Keratinocyte (primary cell): Measurements from ENCODE around the gene RPS6KA5. TPM values are rescaled to one million over a fixed set of nuclear protein-coding genes. Genes with fewer than 3 reads are reported as not detected.

ENCODE experiments used
- DNase-seq: peaks from one replicate; pipeline ENCODE4 v3.0.0-alpha.2; 2011; ENCODE audit warnings: low read depth, missing footprints, low spot score
- FAIRE-seq: peaks from 2 replicates; lab custom pipeline; 2011; peaks lifted over from hg19 to GRCh38; lab: Jason Lieb, UNC
- H2AFZ ChIP-seq: 2 replicates; pipeline ENCODE4 v1.6.0; 2012; ENCODE audit warnings: low read length, control low read depth, inconsistent platforms; ENCODE audit not compliant: control insufficient read depth
- H3K27ac ChIP-seq: 2 replicates; pipeline ENCODE4 v1.5.1; 2011; ENCODE audit warnings: low read length; ENCODE audit not compliant: control insufficient read depth, insufficient read depth
- H3K27me3 ChIP-seq: 3 replicates; pipeline ENCODE4 v1.6.0; 2011; ENCODE audit warnings: low read length; ENCODE audit not compliant: control insufficient read depth, insufficient read depth; ENCODE audit errors: extremely low read depth
- H3K36me3 ChIP-seq, 2 experiments: 2 replicates in 1 of 2; 3 replicates in 1 of 2; pipeline ENCODE4 v1.5.1; 2011; ENCODE audit warnings: low read length in 2 of 2, mild to moderate bottlenecking in 1 of 2; ENCODE audit not compliant: control insufficient read depth in 2 of 2, insufficient read depth in 2 of 2; ENCODE audit errors: extremely low read depth in 1 of 2
- H3K4me1 ChIP-seq: 3 replicates; pipeline ENCODE4 v1.5.1; 2011; ENCODE audit warnings: low read length; ENCODE audit not compliant: control insufficient read depth, insufficient read depth; ENCODE audit errors: extremely low read depth
- H3K4me2 ChIP-seq: 3 replicates; pipeline ENCODE4 v1.6.0; 2011; ENCODE audit warnings: low read depth, low read length; ENCODE audit not compliant: control insufficient read depth, insufficient read depth; ENCODE audit errors: extremely low read depth
- H3K4me3 ChIP-seq, 3 experiments: fragments of 200-600 bp in 1 of 3; sonication (generic) in 1 of 3; 2 replicates in 2 of 3; 3 replicates in 1 of 3; pipeline ENCODE4 v1.5.1; 2011 to 2016; ENCODE audit warnings: low read length in 3 of 3, mild to moderate bottlenecking in 3 of 3, control low read depth in 2 of 3, inconsistent platforms in 1 of 3, low read depth in 1 of 3, mixed read lengths in 1 of 3, mixed run types in 1 of 3, moderate library complexity in 1 of 3; ENCODE audit not compliant: control insufficient read depth in 2 of 3, insufficient read depth in 2 of 3; ENCODE audit errors: extremely low read depth in 1 of 3
- H3K79me2 ChIP-seq: 2 replicates; pipeline ENCODE4 v1.6.0; 2012; ENCODE audit warnings: low read length; ENCODE audit not compliant: control insufficient read depth, insufficient read depth
- H3K9ac ChIP-seq: 3 replicates; pipeline ENCODE4 v1.6.0; 2011; ENCODE audit warnings: low read length; ENCODE audit not compliant: control insufficient read depth, insufficient read depth; ENCODE audit errors: extremely low read depth
- H3K9me1 ChIP-seq: 3 replicates; pipeline ENCODE4 v1.6.0; 2011; ENCODE audit warnings: low read length; ENCODE audit not compliant: control insufficient read depth, insufficient read depth; ENCODE audit errors: extremely low read depth
- H3K9me3 ChIP-seq: 2 replicates; pipeline ENCODE4 v1.5.1; 2012; ENCODE audit warnings: low read depth, low read length; ENCODE audit not compliant: control insufficient read depth
- H4K20me1 ChIP-seq: 3 replicates; pipeline ENCODE4 v1.6.0; 2011; ENCODE audit warnings: low read length; ENCODE audit not compliant: control insufficient read depth, insufficient read depth; ENCODE audit errors: extremely low read depth
- EZH2 ChIP-seq: IDR thresholded peaks from one replicate; pipeline ENCODE4 v1.6.1; 2012; ENCODE audit warnings: inconsistent platforms, mild to moderate bottlenecking, low read length, moderate library complexity
- dilution Hi-C: fragments of 300-500 bp; cut with MboI; formaldehyde crosslinking; loops from one replicate; pipeline ENCODE4 v1.7.0; 2020; ENCODE audit warnings: low sequenced_read_pairs; ENCODE audit not compliant: extremely low pct_ligation_motif_present
- polyA plus RNA-seq, 5 experiments: library from polyadenylated mRNA; depleted of rRNA in 3 of 5; stranded (reverse) in 3 of 5; stranded (forward) in 1 of 5; unstranded in 1 of 5; fragments of >200 nt; gene quantifications; 1 replicate in 1 of 5; 2 replicates in 3 of 5; 3 replicates in 1 of 5; pipeline versions ENCODE4 v1.2.1 to v1.2.3, GENCODE V29; 2011 to 2012; ENCODE audit warnings: missing spikeins in 2 of 5, low read depth in 1 of 5, low replicate concordance in 1 of 5
- TF ChIP-seq, protein P1 (sequence below), 3 experiments: IDR thresholded peaks in 1 of 3; conservative IDR thresholded peaks in 1 of 3; optimal IDR thresholded peaks in 1 of 3; 2 replicates in 2 of 3; 3 replicates in 1 of 3; pipeline versions ENCODE3 to v1.5.1; 2011; ENCODE audit warnings: low read length in 3 of 3, mild to moderate bottlenecking in 3 of 3, moderate library complexity in 2 of 3, control low read depth in 1 of 3, inconsistent platforms in 1 of 3; ENCODE audit not compliant: insufficient read depth in 2 of 3; ENCODE audit errors: extremely low read depth in 1 of 3

The RPS6KA5 gene
- polyA plus RNA-seq, 1 donor (not counting 4 experiments of a cell fraction or from before 2014, with no cell fraction given), result 2.9 TPM

DNA sequence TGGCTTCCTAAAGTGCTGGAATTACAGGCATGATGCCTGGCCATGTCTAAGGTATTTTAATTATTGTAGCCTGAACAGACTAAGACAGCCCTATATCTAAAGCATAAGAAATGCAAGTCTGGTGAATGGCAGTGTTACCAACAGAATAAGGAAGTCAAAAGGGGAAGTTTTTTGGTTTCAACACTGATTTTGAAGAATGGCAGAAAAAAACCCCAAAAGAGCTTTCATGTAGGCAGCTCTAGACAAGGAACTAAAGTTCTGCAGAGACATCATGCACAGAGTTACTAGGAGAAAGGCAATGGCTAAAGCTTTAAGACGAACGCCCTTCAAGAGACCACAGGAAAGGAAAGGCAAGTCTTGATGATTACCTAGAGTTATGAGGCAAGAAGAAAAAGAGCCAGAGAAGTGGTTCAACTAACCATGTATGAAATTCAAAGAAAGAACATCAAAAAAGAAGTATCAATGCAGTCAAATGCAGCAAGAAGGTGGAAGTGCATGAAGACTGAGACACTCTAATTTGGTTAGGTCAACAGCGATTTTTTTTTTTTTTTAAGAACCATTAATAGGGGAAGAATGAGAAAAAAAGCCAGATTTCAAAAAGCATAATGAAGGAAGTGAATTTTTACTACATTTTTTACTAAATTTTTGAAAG lies 50.8 kb downstream of the RPS6KA5 start:
- dilution Hi-C loops, result no loop called here
- H3K36me3 ChIP-seq, result no peaks in the 10 kb centered on the region
- peaks cover 11% of the 10 kb centered on the region for H3K4me1 ChIP-seq
- H3K27me3 ChIP-seq, result no peaks in the 10 kb centered on the region
- DNase-seq (no peak), FAIRE-seq (no peak)
- H3K79me2 ChIP-seq, result no peaks in the 10 kb centered on the region
- no peak overlapping the region for H3K9ac ChIP-seq
- H3K4me3 ChIP-seq, result no peak overlapping the region
- H4K20me1 ChIP-seq, result no peaks in the 10 kb centered on the region
- no peak overlapping the region for H2AFZ ChIP-seq
- no peak overlapping the region for H3K4me2 ChIP-seq
- no peaks in the 10 kb centered on the region for H3K9me3 ChIP-seq
- no peak overlapping the region for H3K27ac ChIP-seq
- TF ChIP-seq, protein P1, sequence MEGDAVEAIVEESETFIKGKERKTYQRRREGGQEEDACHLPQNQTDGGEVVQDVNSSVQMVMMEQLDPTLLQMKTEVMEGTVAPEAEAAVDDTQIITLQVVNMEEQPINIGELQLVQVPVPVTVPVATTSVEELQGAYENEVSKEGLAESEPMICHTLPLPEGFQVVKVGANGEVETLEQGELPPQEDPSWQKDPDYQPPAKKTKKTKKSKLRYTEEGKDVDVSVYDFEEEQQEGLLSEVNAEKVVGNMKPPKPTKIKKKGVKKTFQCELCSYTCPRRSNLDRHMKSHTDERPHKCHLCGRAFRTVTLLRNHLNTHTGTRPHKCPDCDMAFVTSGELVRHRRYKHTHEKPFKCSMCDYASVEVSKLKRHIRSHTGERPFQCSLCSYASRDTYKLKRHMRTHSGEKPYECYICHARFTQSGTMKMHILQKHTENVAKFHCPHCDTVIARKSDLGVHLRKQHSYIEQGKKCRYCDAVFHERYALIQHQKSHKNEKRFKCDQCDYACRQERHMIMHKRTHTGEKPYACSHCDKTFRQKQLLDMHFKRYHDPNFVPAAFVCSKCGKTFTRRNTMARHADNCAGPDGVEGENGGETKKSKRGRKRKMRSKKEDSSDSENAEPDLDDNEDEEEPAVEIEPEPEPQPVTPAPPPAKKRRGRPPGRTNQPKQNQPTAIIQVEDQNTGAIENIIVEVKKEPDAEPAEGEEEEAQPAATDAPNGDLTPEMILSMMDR (optimal IDR thresholded peaks at IDR 0.05 in 1 of 3, IDR thresholded peaks at IDR 0.05 in 1 of 3, conservative IDR thresholded peaks at IDR 0.05 in 1 of 3; ENCODE audit: extremely low read depth in 1 of 3, insufficient read depth in 2 of 3, low read length in 3 of 3), result no peak
- no peaks in the 10 kb centered on the region for H3K9me1 ChIP-seq

DNA sequence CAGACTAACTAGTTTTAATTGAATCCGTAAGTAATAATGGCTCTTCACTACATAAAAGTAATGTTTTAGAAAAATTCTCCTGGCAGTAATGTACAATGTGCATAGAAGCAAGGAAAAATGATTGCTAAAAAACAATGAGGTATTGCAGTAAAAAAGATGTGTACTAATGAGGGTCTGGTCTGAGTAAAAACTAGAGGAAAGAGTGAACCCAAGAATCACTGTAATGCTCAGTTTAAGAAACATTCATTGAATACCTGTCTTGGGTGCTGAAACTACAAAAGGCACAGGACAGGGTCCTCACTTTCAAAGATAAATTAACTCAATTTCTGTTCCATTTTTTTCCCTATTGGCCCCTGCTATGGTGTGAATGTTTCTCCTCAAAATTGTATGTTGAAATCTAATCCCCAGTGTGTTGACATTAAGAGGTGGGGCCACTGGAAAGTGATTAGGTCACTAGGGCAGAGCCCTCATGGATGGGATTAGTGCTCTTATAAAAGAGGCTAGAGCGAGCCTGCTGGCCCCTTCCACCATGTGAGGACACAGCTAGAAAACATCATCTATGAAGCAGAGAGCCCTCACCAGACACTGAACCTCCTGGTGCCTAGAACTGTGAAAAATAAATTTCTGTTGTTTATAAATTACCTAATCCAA lies 51.6 kb downstream of the RPS6KA5 start:
- FAIRE-seq, result no peak
- no peaks in the 10 kb centered on the region for H3K9me3 ChIP-seq
- H3K4me3 ChIP-seq, result no peak overlapping the region
- TF ChIP-seq, protein P1 (optimal IDR thresholded peaks at IDR 0.05 in 1 of 3, IDR thresholded peaks at IDR 0.05 in 1 of 3, conservative IDR thresholded peaks at IDR 0.05 in 1 of 3; ENCODE audit: extremely low read depth in 1 of 3, insufficient read depth in 2 of 3, low read length in 3 of 3), result no peak
- no peak for TF ChIP-seq EZH2
- H3K27ac ChIP-seq, result no peak overlapping the region
- no peak overlapping the region for H3K9ac ChIP-seq
- no peaks in the 10 kb centered on the region for H3K27me3 ChIP-seq
- no peaks in the 10 kb centered on the region for H3K79me2 ChIP-seq
- no peaks in the 10 kb centered on the region for H4K20me1 ChIP-seq
- peaks cover 11% of the 10 kb centered on the region for H3K4me1 ChIP-seq
- no peak for DNase-seq
- no peak overlapping the region for H2AFZ ChIP-seq
- no peaks in the 10 kb centered on the region for H3K36me3 ChIP-seq
- no peaks in the 10 kb centered on the region for H3K9me1 ChIP-seq
- no peak overlapping the region for H3K4me2 ChIP-seq
- dilution Hi-C loops, result no loop called here
